K562 (cell line): Measurements from ENCODE around the gene TSPOAP1. TPM values are rescaled to one million over a fixed set of nuclear protein-coding genes. Genes with fewer than 3 reads are reported as not detected.

Experiments used
- ARHGAP35 ChIP-seq: fragments of 450-650 bp; IDR thresholded peaks from 2 replicates; pipeline ENCODE4 v1.6.1; 2018; ENCODE audit not compliant: partially characterized antibody
- CBFA2T2 ChIP-seq: fragments of 450-650 bp; conservative IDR thresholded peaks from 2 replicates; pipeline ENCODE4 v1.6.1; 2017; ENCODE audit warnings: mild to moderate bottlenecking
- CTBP1 ChIP-seq: fragments of 450-650 bp; IDR thresholded peaks from 2 replicates; pipeline ENCODE4 v1.6.1; 2016; ENCODE audit warnings: borderline replicate concordance
- DPF2 ChIP-seq: fragments of 450-650 bp; IDR thresholded peaks from 2 replicates; pipeline ENCODE4 v1.6.1; 2016
- EZH2 ChIP-seq: IDR thresholded peaks from 2 replicates; pipeline ENCODE4 v1.6.1; 2012; ENCODE audit warnings: low read depth, mild to moderate bottlenecking, inconsistent platforms, low read length, borderline replicate concordance
- HDAC8 ChIP-seq: fragments of 450-650 bp; IDR thresholded peaks from 2 replicates; pipeline ENCODE4 v1.6.1; 2016; ENCODE audit warnings: mild to moderate bottlenecking, missing genetic modification characterization, moderate library complexity, missing compliant biosample characterization
- MEIS2 ChIP-seq: fragments of 450-650 bp; IDR thresholded peaks from 2 replicates; pipeline ENCODE4 v1.6.1; 2014; ENCODE audit warnings: mild to moderate bottlenecking; ENCODE audit not compliant: partially characterized antibody
- NFIC ChIP-seq: fragments of 450-650 bp; IDR thresholded peaks from 2 replicates; pipeline ENCODE4 v1.6.1; 2017; ENCODE audit warnings: mild to moderate bottlenecking, inconsistent platforms
- POLR2H ChIP-seq: IDR thresholded peaks from 2 replicates; pipeline ENCODE4 v1.6.1; 2016; ENCODE audit warnings: missing genetic modification characterization, low read depth, mild to moderate bottlenecking, control low read depth, missing compliant biosample characterization, moderate library complexity
- REST ChIP-seq, 2 experiments: fragments of 450-650 bp; formaldehyde crosslinking in 1 of 2; IDR thresholded peaks; 2 replicates each; pipeline versions ENCODE4 v1.4.0 to v1.6.1; 2014 to 2020; ENCODE audit warnings: mild to moderate bottlenecking in 2 of 2, borderline replicate concordance in 1 of 2, low read depth in 1 of 2
- ZC3H4 ChIP-seq: sonication (generic); formaldehyde crosslinking; IDR thresholded peaks from 2 replicates; pipeline ENCODE4 v1.9.0; 2021; ENCODE audit warnings: missing genetic modification reagents, borderline replicate concordance
- ZNF174 ChIP-seq: fragments of 250-450 bp; sonication (Bioruptor Pico); IDR thresholded peaks from 2 replicates; pipeline ENCODE4 v1.4.0; 2020; ENCODE audit warnings: mild to moderate bottlenecking
- ZNF41 ChIP-seq: fragments of 250-450 bp; sonication (Bioruptor Pico); conservative IDR thresholded peaks from 2 replicates; pipeline ENCODE4 v1.4.0; 2020; ENCODE audit warnings: mild to moderate bottlenecking
- polyA plus RNA-seq, 8 experiments: library from polyadenylated mRNA; depleted of rRNA in 4 of 8; stranded (reverse) in 5 of 8; unstranded in 3 of 8; fragments of >200 nt; fragmentation: Nextera tagmentation in 2 of 8; fragmentation: Illumina TruSeq in 1 of 8; extraction: Ambion mirVana in 2 of 8; extraction: Trizol in 1 of 8; gene quantifications; 2 replicates each; pipeline versions ENCODE4 v1.2.1 to v1.2.3, GENCODE V29; 2011 to 2014; ENCODE audit warnings: inconsistent platforms in 1 of 8, missing spikeins in 1 of 8
- total RNA-seq, 7 experiments: library from RNA; depleted of rRNA in 6 of 7; stranded (reverse); fragments of >200 nt in 6 of 7; fragmentation: Illumina TruSeq in 2 of 7; extraction: Trizol in 2 of 7; gene quantifications; 2 replicates each; pipeline versions ENCODE4 v1.2.1 to v1.2.3, GENCODE V29; 2011 to 2021; ENCODE audit warnings: low replicate concordance in 1 of 7
- TF ChIP-seq, protein P1 (sequence below): fragments of 450-650 bp; formaldehyde crosslinking; conservative IDR thresholded peaks from 2 replicates; pipeline ENCODE4 v1.4.0; 2022; ENCODE audit warnings: mild to moderate bottlenecking, missing genetic modification characterization
- TF ChIP-seq, protein P2 (sequence below): conservative IDR thresholded peaks from 2 replicates; pipeline ENCODE4 v1.6.1; 2011; ENCODE audit warnings: low read depth, mild to moderate bottlenecking, low read length; ENCODE audit not compliant: control insufficient read depth
- TF ChIP-seq, protein P3 (sequence below): IDR thresholded peaks from 2 replicates; pipeline ENCODE4 v1.6.1; 2011; ENCODE audit not compliant: insufficient read length; ENCODE audit errors: extremely low read depth

Gene TSPOAP1
- total and polyA plus RNA-seq, 9 of the 15 experiments (the other 6 are each of a cell fraction or from before 2014, with no cell fraction given), result 0.87 to 3.9 (median 1.8) TPM; not detected in 2

DNA sequence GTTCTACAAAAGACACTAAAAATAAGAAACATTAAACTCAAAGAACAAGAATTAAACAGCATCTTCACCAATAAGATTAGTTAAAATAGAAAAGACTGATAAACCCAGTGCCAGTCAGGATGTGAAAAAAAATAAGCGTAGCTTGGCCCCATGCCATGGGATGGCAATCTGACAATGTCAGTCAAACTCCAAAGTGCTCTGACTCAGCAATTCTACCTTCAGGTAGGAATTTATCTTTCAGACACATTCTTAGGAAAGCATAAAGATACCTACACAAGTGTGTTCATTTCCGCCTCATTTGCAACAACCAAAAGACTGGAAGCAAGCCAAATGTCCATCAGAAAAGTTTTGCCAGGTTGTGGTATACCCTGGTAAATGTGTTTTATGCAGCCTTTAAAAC, 38.7 kb downstream of the TSPOAP1 start (continued):
- TF ChIP-seq, protein P1, sequence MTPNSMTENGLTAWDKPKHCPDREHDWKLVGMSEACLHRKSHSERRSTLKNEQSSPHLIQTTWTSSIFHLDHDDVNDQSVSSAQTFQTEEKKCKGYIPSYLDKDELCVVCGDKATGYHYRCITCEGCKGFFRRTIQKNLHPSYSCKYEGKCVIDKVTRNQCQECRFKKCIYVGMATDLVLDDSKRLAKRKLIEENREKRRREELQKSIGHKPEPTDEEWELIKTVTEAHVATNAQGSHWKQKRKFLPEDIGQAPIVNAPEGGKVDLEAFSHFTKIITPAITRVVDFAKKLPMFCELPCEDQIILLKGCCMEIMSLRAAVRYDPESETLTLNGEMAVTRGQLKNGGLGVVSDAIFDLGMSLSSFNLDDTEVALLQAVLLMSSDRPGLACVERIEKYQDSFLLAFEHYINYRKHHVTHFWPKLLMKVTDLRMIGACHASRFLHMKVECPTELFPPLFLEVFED, result no peak
- TF ChIP-seq ZNF41 (CRISPR knock-in tag), result no peak
- TF ChIP-seq REST (IDR thresholded peaks at IDR 0.05; ENCODE audit: borderline replicate concordance), result no peak
- no peak for TF ChIP-seq REST (CRISPR knock-in tag; IDR thresholded peaks at IDR 0.05; ENCODE audit: low read depth)
- TF ChIP-seq HDAC8 (tag), result no peak
- TF ChIP-seq ZNF174 (CRISPR knock-in tag), result no peak
- no peak for TF ChIP-seq ZC3H4 (CRISPR knock-in tag)
- TF ChIP-seq, protein P2, sequence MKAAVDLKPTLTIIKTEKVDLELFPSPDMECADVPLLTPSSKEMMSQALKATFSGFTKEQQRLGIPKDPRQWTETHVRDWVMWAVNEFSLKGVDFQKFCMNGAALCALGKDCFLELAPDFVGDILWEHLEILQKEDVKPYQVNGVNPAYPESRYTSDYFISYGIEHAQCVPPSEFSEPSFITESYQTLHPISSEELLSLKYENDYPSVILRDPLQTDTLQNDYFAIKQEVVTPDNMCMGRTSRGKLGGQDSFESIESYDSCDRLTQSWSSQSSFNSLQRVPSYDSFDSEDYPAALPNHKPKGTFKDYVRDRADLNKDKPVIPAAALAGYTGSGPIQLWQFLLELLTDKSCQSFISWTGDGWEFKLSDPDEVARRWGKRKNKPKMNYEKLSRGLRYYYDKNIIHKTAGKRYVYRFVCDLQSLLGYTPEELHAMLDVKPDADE, result no peak
- no peak for TF ChIP-seq POLR2H (tag)
- TF ChIP-seq, protein P3, sequence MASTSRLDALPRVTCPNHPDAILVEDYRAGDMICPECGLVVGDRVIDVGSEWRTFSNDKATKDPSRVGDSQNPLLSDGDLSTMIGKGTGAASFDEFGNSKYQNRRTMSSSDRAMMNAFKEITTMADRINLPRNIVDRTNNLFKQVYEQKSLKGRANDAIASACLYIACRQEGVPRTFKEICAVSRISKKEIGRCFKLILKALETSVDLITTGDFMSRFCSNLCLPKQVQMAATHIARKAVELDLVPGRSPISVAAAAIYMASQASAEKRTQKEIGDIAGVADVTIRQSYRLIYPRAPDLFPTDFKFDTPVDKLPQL, result no peak
- peak; percentile 97 for TF ChIP-seq MEIS2
- peak; percentile 66 for TF ChIP-seq CBFA2T2
- TF ChIP-seq CTBP1, result peak; percentile 90
- TF ChIP-seq ARHGAP35, result no peak
- TF ChIP-seq DPF2, result peak; percentile 86
- TF ChIP-seq EZH2, result no peak
- peak; percentile 97 for TF ChIP-seq NFIC
